Upper lobe of left lung (tissue), 6 donors: ENCODE data around the gene RB1. TPM values are rescaled to one million over a fixed set of nuclear protein-coding genes. Genes with fewer than 3 reads are reported as not detected.

Experiments used
- ATAC-seq, 2 donors: fragments of 200-7000 bp; cut with Tn5 transposase; one replicate each; pipeline ENCODE4 v1.9.1; 2022; ENCODE audit warnings: mild to moderate bottlenecking in 2 of 2, moderate library complexity in 2 of 2; ENCODE audit not compliant: low FRiP score in 2 of 2
- DNase-seq, 2 donors: peaks; one replicate each; pipeline ENCODE4 v3.0.0-alpha.2; 2019 to 2020
- H3K27ac ChIP-seq, 4 donors: fragments of 200-600 bp; sonication (generic); one replicate each; pipeline ENCODE4 v1.5.1; 2016 to 2019
- H3K27me3 ChIP-seq, 4 donors: fragments of 200-600 bp; sonication (generic); one replicate each; pipeline ENCODE4 v1.5.1; 2017 to 2019
- H3K36me3 ChIP-seq, 4 donors: fragments of 200-600 bp; sonication (generic); one replicate each; pipeline ENCODE4 v1.5.1; 2016 to 2019
- H3K4me1 ChIP-seq, 4 donors: fragments of 200-600 bp; sonication (generic); one replicate each; pipeline ENCODE4 v1.5.1; 2018 to 2019
- H3K4me3 ChIP-seq, 4 donors: fragments of 200-600 bp; sonication (generic); one replicate each; pipeline ENCODE4 v1.5.1; 2017 to 2019; ENCODE audit warnings: mild to moderate bottlenecking in 2 of 4, moderate library complexity in 1 of 4
- H3K9me3 ChIP-seq, 4 donors: fragments of 200-600 bp; sonication (generic); one replicate each; pipeline ENCODE4 v1.5.1; 2018 to 2019
- EP300 ChIP-seq, 4 donors: sonication (generic); formaldehyde crosslinking; IDR thresholded peaks; one replicate each; pipeline ENCODE4 v1.5.1; 2017; ENCODE audit warnings: antibody characterized with exemption in 4 of 4, control low read depth in 2 of 4
- POLR2A ChIP-seq, 4 donors: fragments of 450-650 bp; IDR thresholded peaks; one replicate each; pipeline ENCODE4 v1.5.1; 2016 to 2017; ENCODE audit warnings: antibody characterized with exemption in 4 of 4, mild to moderate bottlenecking in 2 of 4
- POLR2AphosphoS5 ChIP-seq, 2 donors: sonication (generic); formaldehyde crosslinking; IDR thresholded peaks; one replicate each; pipeline ENCODE4 v1.5.1; 2017; ENCODE audit warnings: antibody characterized with exemption in 2 of 2
- WGBS, 2 donors: methylation state at CpG; one replicate each; pipeline ENCODE4 v1.1.5; 2017 to 2018; 5-methylcytosine and 5-hydroxymethylcytosine counted together
- total RNA-seq, 6 donors: library from RNA; depleted of rRNA in 4 of 6; stranded (reverse); fragments of >200 nt in 4 of 6; gene quantifications; one replicate each; pipeline versions ENCODE4 v1.1.0 to v1.2.1, GENCODE V29; 2016 to 2021
- TF ChIP-seq, protein P1 (sequence below), 6 experiments: fragments of 450-650 bp in 4 of 6; fragments of 200-600 bp in 2 of 6; sonication (generic) in 2 of 6; IDR thresholded peaks; one replicate each; pipeline ENCODE4 v1.5.1; 2016 to 2019; ENCODE audit warnings: antibody characterized with exemption in 6 of 6
- donor health status: DM: no; HTN: no; CAD: no; lungs with moderate emphysema.
- donor health status: DM: no; HTN: yes; CAD: no; lungs with severe emphysema.

RB1 gene
- total RNA-seq, 6 donors from 2014 or later: 20.2 to 46.6 (median 32.9) TPM

DNA sequence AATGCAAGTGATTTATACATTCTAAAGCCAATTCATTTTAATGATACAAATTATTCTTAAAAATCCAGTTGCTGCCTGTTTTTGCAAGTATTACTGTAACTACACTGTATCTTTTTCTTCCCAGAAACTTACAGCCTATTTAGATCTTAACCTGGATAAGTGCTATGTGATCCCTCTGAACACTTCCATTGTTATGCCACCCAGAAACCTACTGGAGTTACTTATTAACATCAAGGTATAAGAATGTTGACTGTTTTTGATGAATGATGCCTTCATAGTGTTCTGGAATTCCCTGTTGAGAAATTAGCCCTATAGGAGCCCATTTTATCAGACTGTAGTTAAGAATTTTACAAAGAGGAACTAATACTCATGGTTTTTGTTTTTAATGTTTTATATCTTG lies 45.5 kb upstream of the RB1 start:
- Histone ChIP-seq H3K9me3 (no peaks in the 10 kb centered on the region), H3K4me3 (no peak overlapping the region), H3K27me3 (no peaks in the 10 kb centered on the region), H3K27ac (peak overlapping the region in 1 of 4 donors; percentile 8), H3K4me1 (peaks cover under 1 to 20% (median 11%) of the 10 kb centered on the region in 4 donors), H3K36me3 (peaks cover 32 to 95% (median 73%) of the 10 kb centered on the region in 4 donors)
- TF ChIP-seq EP300 (IDR thresholded peaks at IDR 0.05) (no peak), POLR2A (IDR thresholded peaks at IDR 0.05) (no peak), POLR2AphosphoS5 (IDR thresholded peaks at IDR 0.05) (no peak)
- TF ChIP-seq, protein P1, sequence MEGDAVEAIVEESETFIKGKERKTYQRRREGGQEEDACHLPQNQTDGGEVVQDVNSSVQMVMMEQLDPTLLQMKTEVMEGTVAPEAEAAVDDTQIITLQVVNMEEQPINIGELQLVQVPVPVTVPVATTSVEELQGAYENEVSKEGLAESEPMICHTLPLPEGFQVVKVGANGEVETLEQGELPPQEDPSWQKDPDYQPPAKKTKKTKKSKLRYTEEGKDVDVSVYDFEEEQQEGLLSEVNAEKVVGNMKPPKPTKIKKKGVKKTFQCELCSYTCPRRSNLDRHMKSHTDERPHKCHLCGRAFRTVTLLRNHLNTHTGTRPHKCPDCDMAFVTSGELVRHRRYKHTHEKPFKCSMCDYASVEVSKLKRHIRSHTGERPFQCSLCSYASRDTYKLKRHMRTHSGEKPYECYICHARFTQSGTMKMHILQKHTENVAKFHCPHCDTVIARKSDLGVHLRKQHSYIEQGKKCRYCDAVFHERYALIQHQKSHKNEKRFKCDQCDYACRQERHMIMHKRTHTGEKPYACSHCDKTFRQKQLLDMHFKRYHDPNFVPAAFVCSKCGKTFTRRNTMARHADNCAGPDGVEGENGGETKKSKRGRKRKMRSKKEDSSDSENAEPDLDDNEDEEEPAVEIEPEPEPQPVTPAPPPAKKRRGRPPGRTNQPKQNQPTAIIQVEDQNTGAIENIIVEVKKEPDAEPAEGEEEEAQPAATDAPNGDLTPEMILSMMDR (IDR thresholded peaks at IDR 0.05): no peak
- DNase-seq (no peak), ATAC-seq (no peak)

DNA sequence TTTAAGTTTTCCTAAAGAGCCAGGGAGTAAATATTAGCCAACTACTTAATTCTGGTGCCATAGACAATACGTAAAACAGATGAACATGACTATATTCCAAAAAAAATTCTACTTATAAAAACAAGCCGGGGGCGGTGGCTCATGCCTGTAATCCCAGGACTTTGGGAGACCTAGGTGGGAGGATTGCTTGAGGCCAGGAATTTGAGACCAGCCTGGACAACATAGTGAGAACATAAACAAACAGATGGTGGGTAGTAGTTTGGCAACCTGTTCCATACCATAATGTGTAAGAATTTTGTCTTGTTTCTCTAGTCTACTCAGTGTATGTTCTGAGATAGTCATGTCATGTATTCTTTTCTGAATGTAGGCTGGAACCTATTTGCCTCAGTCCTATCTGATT lies 45.1 kb upstream of the RB1 start:
- H3K4me1 ChIP-seq: peaks cover 5 to 20% (median 9%) of the 10 kb centered on the region in 4 donors
- no peak for DNase-seq
- TF ChIP-seq, protein P1 (IDR thresholded peaks at IDR 0.05): no peak
- TF ChIP-seq POLR2A (IDR thresholded peaks at IDR 0.05): no peak
- no peak for TF ChIP-seq POLR2AphosphoS5 (IDR thresholded peaks at IDR 0.05)
- no peak for TF ChIP-seq EP300 (IDR thresholded peaks at IDR 0.05)
- H3K9me3 ChIP-seq: no peaks in the 10 kb centered on the region
- WGBS, 2 donors: 96 to 97% methylated on average over 3 of the region's 3 CpGs
- H3K36me3 ChIP-seq: peaks cover 32 to 99% (median 77%) of the 10 kb centered on the region in 4 donors
- no peak for ATAC-seq
- no peak overlapping the region for H3K4me3 ChIP-seq
- H3K27ac ChIP-seq: peak overlapping the region in 1 of 4 donors; percentile 37
- no peaks in the 10 kb centered on the region for H3K27me3 ChIP-seq

DNA sequence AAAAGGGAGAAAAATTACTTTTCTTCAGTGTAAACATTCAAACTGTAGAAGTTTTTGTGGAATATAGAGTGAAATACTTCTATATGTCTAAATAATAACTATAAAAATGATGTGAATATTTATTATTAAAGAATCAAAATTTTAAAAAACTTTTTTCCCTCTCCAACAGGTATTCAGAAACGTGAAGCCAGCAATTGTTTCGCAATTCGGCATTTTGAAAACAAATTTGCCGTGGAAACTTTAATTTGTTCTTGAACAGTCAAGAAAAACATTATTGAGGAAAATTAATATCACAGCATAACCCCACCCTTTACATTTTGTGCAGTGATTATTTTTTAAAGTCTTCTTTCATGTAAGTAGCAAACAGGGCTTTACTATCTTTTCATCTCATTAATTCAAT lies 42.6 kb upstream of the RB1 start:
- H3K27me3 ChIP-seq: no peaks in the 10 kb centered on the region
- no peaks in the 10 kb centered on the region for H3K9me3 ChIP-seq
- DNase-seq (no peak), ATAC-seq (no peak)
- no peak for TF ChIP-seq POLR2AphosphoS5 (IDR thresholded peaks at IDR 0.05)
- no peak for TF ChIP-seq EP300 (IDR thresholded peaks at IDR 0.05)
- TF ChIP-seq, protein P1 (IDR thresholded peaks at IDR 0.05): no peak
- no peak for TF ChIP-seq POLR2A (IDR thresholded peaks at IDR 0.05)
- H3K4me1 ChIP-seq: peaks cover 0 to 11% (median 7%) of the 10 kb centered on the region in 4 donors
- no peak overlapping the region for H3K4me3 ChIP-seq
- peaks cover 28 to 91% (median 69%) of the 10 kb centered on the region in 4 donors for H3K36me3 ChIP-seq
- H3K27ac ChIP-seq: no peak overlapping the region
- WGBS, 2 donors: 78 to 85% methylated on average over 4 of the region's 4 CpGs

DNA sequence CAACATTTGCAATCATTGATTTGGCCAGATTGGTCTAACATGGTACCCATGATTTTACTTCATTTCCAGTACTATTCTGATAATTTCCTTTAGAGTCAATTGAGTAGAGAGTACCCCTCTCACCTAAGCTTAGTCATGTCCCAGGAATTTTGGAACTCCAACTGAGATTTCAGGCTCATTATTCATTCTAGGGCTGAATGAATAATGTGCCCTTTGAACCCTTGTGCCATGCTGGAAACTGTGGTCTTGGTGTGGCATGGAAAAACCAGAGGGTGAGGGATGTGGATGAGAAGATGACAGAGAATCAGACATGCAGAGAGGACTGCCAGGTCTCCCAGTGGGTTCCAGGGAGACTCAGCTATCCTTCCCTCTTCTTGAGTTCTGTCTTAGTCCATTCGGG lies 40.4 kb upstream of the RB1 start:
- H3K27me3 ChIP-seq: no peaks in the 10 kb centered on the region
- no peak overlapping the region for H3K4me3 ChIP-seq
- ATAC-seq (no peak), DNase-seq (no peak)
- peaks cover 18 to 69% (median 49%) of the 10 kb centered on the region in 4 donors for H3K36me3 ChIP-seq
- peak overlapping the region in 2 of 4 donors; percentile 15 to 27 for H3K27ac ChIP-seq
- TF ChIP-seq POLR2A (IDR thresholded peaks at IDR 0.05) (no peak), EP300 (IDR thresholded peaks at IDR 0.05) (no peak), POLR2AphosphoS5 (IDR thresholded peaks at IDR 0.05) (no peak)
- TF ChIP-seq, protein P1 (IDR thresholded peaks at IDR 0.05): no peak
- peaks cover 0 to 9% (median 7%) of the 10 kb centered on the region in 4 donors for H3K4me1 ChIP-seq
- 95 to 100% methylated on average over 1 of the region's 1 CpG for WGBS, 2 donors
- no peaks in the 10 kb centered on the region for H3K9me3 ChIP-seq

DNA sequence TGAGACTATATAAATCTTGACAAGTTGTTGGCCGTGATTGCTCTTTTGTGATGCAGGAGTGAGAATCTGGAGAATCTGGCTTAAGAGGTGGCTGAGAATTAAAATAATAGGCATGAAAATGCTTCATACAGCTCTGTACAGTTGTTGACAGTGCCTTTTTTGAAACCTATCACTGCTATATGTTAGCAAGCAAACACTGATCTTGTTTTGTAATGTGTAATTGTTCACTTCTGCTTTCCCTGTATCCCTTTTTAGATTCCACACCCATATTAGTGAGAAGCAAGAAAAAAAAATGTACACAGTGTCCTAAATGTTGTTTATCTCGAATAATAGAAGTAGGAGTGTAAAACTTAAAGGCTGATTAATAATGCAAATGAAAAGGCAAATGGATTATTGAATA lies 39.5 kb upstream of the RB1 start:
- peaks cover 18 to 61% (median 41%) of the 10 kb centered on the region in 4 donors for H3K36me3 ChIP-seq

More for the DNA sequence above, 39.5 kb upstream of the RB1 start:
- no peak overlapping the region for H3K4me3 ChIP-seq
- no peaks in the 10 kb centered on the region for H3K9me3 ChIP-seq
- H3K27ac ChIP-seq: peak overlapping the region in 1 of 4 donors; percentile 27
- peaks cover 0 to 9% (median 7%) of the 10 kb centered on the region in 4 donors for H3K4me1 ChIP-seq
- ATAC-seq (peak in 1 of 2 donors; percentile 40), DNase-seq (no peak)
- TF ChIP-seq, protein P1 (IDR thresholded peaks at IDR 0.05): no peak
- no peak for TF ChIP-seq EP300 (IDR thresholded peaks at IDR 0.05)
- no peak for TF ChIP-seq POLR2A (IDR thresholded peaks at IDR 0.05)
- no peak for TF ChIP-seq POLR2AphosphoS5 (IDR thresholded peaks at IDR 0.05)
- WGBS, 2 donors: 79 to 89% methylated on average over 2 of the region's 2 CpGs
- H3K27me3 ChIP-seq: no peaks in the 10 kb centered on the region
